HCT116 (cell line): Measurements from ENCODE around the gene KAZN. TPM values are rescaled to one million over a fixed set of nuclear protein-coding genes. Genes with fewer than 3 reads are reported as not detected.

ENCODE experiments used
- ATAC-seq: fragments of 200-7000 bp; cut with Tn5 transposase; 2 replicates; pipeline ENCODE4 v1.9.1; 2020; ENCODE audit warnings: mild to moderate bottlenecking, moderate library complexity
- BruUV-seq: library from RNA; stranded (reverse); fragments of 400-500 nt; replicated peaks from 2 replicates; lab custom pipeline; 2021; lab: Mats Ljungman, UMichigan
- CTCF ChIA-PET: fragments of 300-600 bp; sonication (Branson Sonifier 250); formaldehyde crosslinking; loops from one replicate; lab custom pipeline; 2021; ENCODE audit warnings: antibody characterized with exemption; lab: Charles Lee
- POLR2A ChIA-PET: fragments of 300-600, 350-600 bp; sonication (Branson Sonifier 250); formaldehyde crosslinking; loops from one replicate; lab custom pipeline; 2021; ENCODE audit warnings: antibody characterized with exemption; lab: Charles Lee
- RAD21 ChIA-PET, 2 experiments: fragments of 300-600 bp; sonication (Branson Sonifier 250); formaldehyde crosslinking; loops; one replicate each; lab custom pipeline; 2023; ENCODE audit warnings: low total read pairs in 2 of 2; ENCODE audit not compliant: uncharacterized antibody in 2 of 2, unreplicated experiment in 2 of 2, low non-redundant PET in 1 of 2; lab: Charles Lee
- DNase-seq: peaks from one replicate; pipeline ENCODE4 v3.0.0-alpha.2; 2010; ENCODE audit warnings: low read depth, low spot score
- H2AFZ ChIP-seq: fragments of 200-600 bp; shearing (Covaris generic), sonication (generic); 2 replicates; pipeline ENCODE4 v1.6.1; 2017; ENCODE audit warnings: low read depth, mixed run types, mixed read lengths, antibody characterized with exemption, low read length; ENCODE audit not compliant: poor library complexity, severe bottlenecking
- H3K27ac ChIP-seq: 2 replicates; pipeline ENCODE4 v1.5.1; 2012; ENCODE audit warnings: low read depth, low read length
- H3K27me3 ChIP-seq: fragments of 200-600 bp; sonication (generic); 2 replicates; pipeline ENCODE4 v1.6.1; 2016; ENCODE audit warnings: mixed run types, low read length, mixed read lengths; ENCODE audit not compliant: insufficient read depth
- H3K36me3 ChIP-seq, 2 experiments: fragments of 200-500 bp in 1 of 2; fragments of 200-600 bp in 1 of 2; sonication (Bioruptor generic) in 1 of 2; sonication (generic) in 1 of 2; 2 replicates each; pipeline versions ENCODE4 v1.5.1 to v1.6.1; 2014 to 2016; ENCODE audit warnings: low read length in 2 of 2, inconsistent platforms in 1 of 2, mixed read lengths in 1 of 2, mixed run types in 1 of 2; ENCODE audit not compliant: insufficient read depth in 2 of 2, control insufficient read depth in 1 of 2
- H3K4me1 ChIP-seq, 2 experiments: fragments of 200-600 bp in 1 of 2; sonication (generic) in 1 of 2; 2 replicates each; pipeline versions ENCODE4 v1.5.1 to v1.6.1; 2012 to 2017; ENCODE audit warnings: low read length in 2 of 2, inconsistent platforms in 1 of 2, mild to moderate bottlenecking in 1 of 2, mixed read lengths in 1 of 2, mixed run types in 1 of 2, moderate library complexity in 1 of 2; ENCODE audit not compliant: insufficient read depth in 2 of 2, control insufficient read depth in 1 of 2
- H3K4me2 ChIP-seq: fragments of 200-600 bp; sonication (generic); 2 replicates; pipeline ENCODE4 v1.6.1; 2017; ENCODE audit warnings: mixed run types, low read length, mixed read lengths
- H3K4me3 ChIP-seq, 2 experiments: fragments of 200-600 bp in 1 of 2; sonication (generic) in 1 of 2; replicated peaks in 1 of 2; 2 replicates each; pipeline ENCODE4 v1.5.1; 2011 to 2016; ENCODE audit warnings: low read length in 2 of 2, control low read depth in 1 of 2, low read depth in 1 of 2, mild to moderate bottlenecking in 1 of 2, mixed read lengths in 1 of 2, mixed run types in 1 of 2
- H3K79me2 ChIP-seq: fragments of 200-600 bp; sonication (generic); 2 replicates; pipeline ENCODE4 v1.6.1; 2017; ENCODE audit warnings: mild to moderate bottlenecking, mixed run types, low read length, moderate library complexity, mixed read lengths; ENCODE audit not compliant: insufficient read depth
- H3K9ac ChIP-seq: fragments of 200-600 bp; sonication (generic); 2 replicates; pipeline ENCODE4 v1.6.1; 2016; ENCODE audit warnings: low read length, mixed read lengths
- H3K9me2 ChIP-seq: fragments of 200-600 bp; sonication (generic), shearing (Covaris generic); 2 replicates; pipeline ENCODE4 v1.6.1; 2017; ENCODE audit warnings: mixed run types, mild to moderate bottlenecking, moderate library complexity; ENCODE audit not compliant: insufficient read depth
- H3K9me3 ChIP-seq, 2 experiments: fragments of 200-500 bp in 1 of 2; fragments of 200-600 bp in 1 of 2; sonication (Bioruptor generic) in 1 of 2; sonication (generic) in 1 of 2; 2 replicates each; pipeline ENCODE4 v1.6.1; 2014 to 2017; ENCODE audit warnings: low read length in 2 of 2, mixed read lengths in 2 of 2, inconsistent platforms in 1 of 2, low read depth in 1 of 2, mild to moderate bottlenecking in 1 of 2, mixed run types in 1 of 2, moderate library complexity in 1 of 2; ENCODE audit not compliant: control insufficient read depth in 1 of 2, insufficient read depth in 1 of 2
- H4K20me1 ChIP-seq: fragments of 200-600 bp; sonication (generic), shearing (Covaris generic); 2 replicates; pipeline ENCODE4 v1.6.1; 2017; ENCODE audit warnings: mixed run types, mild to moderate bottlenecking, moderate library complexity; ENCODE audit not compliant: insufficient read depth
- EZH2 ChIP-seq: fragments of 200-600 bp; sonication (generic); IDR thresholded peaks from 2 replicates; pipeline ENCODE4 v1.6.1; 2017; ENCODE audit warnings: antibody characterized with exemption, mixed run types
- JUND ChIP-seq: IDR thresholded peaks from 2 replicates; pipeline ENCODE4 v1.6.1; 2012
- intact Hi-C: fragments of 100-400 bp; cut with micrococcal nuclease; formaldehyde crosslinking; loops from 2 replicates; pipeline ENCODE4 v1.10.0; 2022
- total RNA-seq: library from RNA; stranded (reverse); gene quantifications from one replicate; pipeline ENCODE4 v1.2.1, GENCODE V29; 2021; ENCODE audit not compliant: unreplicated experiment
- TF ChIP-seq, protein P1 (sequence below): IDR thresholded peaks from 2 replicates; pipeline ENCODE4 v1.6.1; 2012

KAZN gene
- total RNA-seq, 1 experiment from 2014 or later: 13.4 TPM

DNA sequence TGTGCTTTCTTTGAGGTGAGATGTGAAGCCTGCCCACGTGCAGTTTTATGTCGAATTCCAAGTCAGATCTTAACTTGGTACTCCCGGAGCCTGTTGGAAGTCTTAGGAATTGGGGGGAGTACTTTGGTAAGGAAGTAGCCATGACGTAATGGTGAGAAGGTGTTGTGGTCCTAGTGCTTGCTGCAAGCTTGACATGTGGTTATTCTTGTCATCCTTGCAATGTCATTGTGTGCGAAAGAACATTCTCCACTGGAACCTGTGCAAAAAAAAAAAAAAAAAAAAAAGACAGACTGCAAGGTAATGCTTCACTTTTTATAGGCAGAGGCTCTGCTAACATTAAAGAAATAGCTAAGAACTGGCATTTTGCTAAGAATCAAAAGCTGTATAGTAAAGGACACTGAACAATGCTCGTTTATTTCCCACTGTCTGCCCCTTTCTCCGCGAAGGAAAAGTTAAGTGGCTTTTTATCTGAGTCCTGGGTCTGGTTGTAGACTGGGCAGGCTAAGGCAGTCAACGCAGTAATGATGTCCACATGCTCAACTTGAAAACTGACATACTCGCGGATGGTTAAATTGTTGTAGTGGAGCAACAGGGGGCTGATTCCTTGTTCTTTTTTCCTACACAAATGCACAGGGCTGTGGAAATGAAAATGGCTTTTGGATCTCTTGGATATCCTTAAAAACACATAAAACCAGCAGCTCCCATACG is 2.1 kb downstream of the KAZN start:
- CTCF ChIA-PET: no interaction called here
- Histone ChIP-seq H3K79me2 (no peaks in the 10 kb centered on the region), H4K20me1 (no peaks in the 10 kb centered on the region), H3K9ac (no peak overlapping the region), H3K4me1 (no peaks in the 10 kb centered on the region), H3K9me3 (no peaks in the 10 kb centered on the region), H3K4me2 (no peak overlapping the region), H3K27me3 (peaks cover 41% of the 10 kb centered on the region), H3K4me3 (no peak overlapping the region), H3K27ac (no peak overlapping the region), H3K9me2 (no peaks in the 10 kb centered on the region), H2AFZ (no peak overlapping the region), H3K36me3 (no peaks in the 10 kb centered on the region)
- no TSS peak for BruUV-seq
- POLR2A ChIA-PET: no interaction called here
- DNase-seq (no peak), ATAC-seq (no peak)
- RAD21 ChIA-PET: no interaction called here
- intact Hi-C loops: no loop called here
- TF ChIP-seq, protein P1, sequence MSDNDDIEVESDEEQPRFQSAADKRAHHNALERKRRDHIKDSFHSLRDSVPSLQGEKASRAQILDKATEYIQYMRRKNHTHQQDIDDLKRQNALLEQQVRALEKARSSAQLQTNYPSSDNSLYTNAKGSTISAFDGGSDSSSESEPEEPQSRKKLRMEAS: no peak

DNA sequence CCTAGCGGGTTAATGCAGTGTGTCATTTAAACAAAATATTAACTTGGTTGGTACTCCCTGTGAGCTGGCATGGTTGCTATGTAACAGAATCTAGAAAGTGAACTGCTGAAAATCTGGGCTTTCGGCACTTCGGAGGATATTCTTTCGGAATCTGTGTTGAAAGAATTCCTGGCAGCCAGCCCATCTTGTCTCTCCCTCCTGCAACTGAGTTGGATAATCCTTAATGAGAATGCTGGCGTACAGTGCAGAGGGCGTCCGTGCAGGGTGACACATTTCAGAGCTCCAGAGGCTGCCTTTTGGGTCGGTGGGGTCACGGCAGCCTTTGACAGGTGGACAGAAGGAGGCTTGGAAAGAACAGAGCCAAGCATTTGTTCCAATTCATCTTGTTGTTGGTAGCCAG is 3.7 kb downstream of the KAZN start:
- peaks cover 45% of the 10 kb centered on the region for H3K27me3 ChIP-seq
- ATAC-seq (no peak), DNase-seq (no peak)
- ChIA-PET RAD21 (no interaction called here), POLR2A (no interaction called here), CTCF (no interaction called here)
- intact Hi-C loops: no loop called here
- H3K27ac ChIP-seq: no peak overlapping the region
- BruUV-seq: no TSS peak
- H3K9me2 ChIP-seq: no peaks in the 10 kb centered on the region
- no peaks in the 10 kb centered on the region for H3K4me1 ChIP-seq
- no peak overlapping the region for H2AFZ ChIP-seq
- no peaks in the 10 kb centered on the region for H3K9me3 ChIP-seq
- TF ChIP-seq JUND: no peak
- TF ChIP-seq EZH2: no peak
- H3K9ac ChIP-seq: no peak overlapping the region
- H3K4me2 ChIP-seq: no peak overlapping the region
- H3K4me3 ChIP-seq: no peak overlapping the region
- H4K20me1 ChIP-seq: no peaks in the 10 kb centered on the region
- no peaks in the 10 kb centered on the region for H3K79me2 ChIP-seq
- H3K36me3 ChIP-seq: no peaks in the 10 kb centered on the region
